GM12874 (cell line): Measurements from ENCODE around the gene XCR1.

ENCODE experiments used
- TF ChIP-seq, protein P1 (sequence below): IDR thresholded peaks from 2 replicates; pipeline ENCODE4 v1.5.1; 2011; ENCODE audit warnings: low read depth, mild to moderate bottlenecking, control low read depth, low read length, moderate library complexity; ENCODE audit not compliant: insufficient read depth

XCR1 gene

DNA sequence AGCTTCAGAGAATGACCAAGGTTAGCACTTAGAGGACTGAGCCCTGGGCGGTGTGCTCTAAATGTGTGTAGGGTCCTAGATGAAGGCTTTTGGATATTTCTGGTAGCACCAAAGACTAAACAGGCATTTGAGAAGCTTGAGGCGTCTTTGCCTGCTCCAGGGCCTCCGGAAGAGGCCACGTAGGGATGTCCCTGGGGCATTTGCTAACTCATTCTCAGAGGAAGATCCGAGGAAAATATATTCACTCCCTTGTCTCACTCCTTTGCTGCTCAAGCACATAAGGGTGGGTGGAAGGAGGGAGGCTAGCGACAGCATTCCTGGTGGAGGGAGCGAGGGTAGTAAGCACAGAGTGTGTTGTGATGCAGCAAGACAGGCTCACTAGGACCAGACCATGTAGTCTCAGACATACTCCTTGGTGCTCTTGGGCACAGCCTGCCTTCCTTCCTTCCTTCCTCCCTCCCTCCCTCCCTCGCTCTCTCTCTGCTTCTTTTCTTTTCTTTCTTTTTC lies 38.5 kb upstream of the XCR1 start:
- TF ChIP-seq, protein P1, sequence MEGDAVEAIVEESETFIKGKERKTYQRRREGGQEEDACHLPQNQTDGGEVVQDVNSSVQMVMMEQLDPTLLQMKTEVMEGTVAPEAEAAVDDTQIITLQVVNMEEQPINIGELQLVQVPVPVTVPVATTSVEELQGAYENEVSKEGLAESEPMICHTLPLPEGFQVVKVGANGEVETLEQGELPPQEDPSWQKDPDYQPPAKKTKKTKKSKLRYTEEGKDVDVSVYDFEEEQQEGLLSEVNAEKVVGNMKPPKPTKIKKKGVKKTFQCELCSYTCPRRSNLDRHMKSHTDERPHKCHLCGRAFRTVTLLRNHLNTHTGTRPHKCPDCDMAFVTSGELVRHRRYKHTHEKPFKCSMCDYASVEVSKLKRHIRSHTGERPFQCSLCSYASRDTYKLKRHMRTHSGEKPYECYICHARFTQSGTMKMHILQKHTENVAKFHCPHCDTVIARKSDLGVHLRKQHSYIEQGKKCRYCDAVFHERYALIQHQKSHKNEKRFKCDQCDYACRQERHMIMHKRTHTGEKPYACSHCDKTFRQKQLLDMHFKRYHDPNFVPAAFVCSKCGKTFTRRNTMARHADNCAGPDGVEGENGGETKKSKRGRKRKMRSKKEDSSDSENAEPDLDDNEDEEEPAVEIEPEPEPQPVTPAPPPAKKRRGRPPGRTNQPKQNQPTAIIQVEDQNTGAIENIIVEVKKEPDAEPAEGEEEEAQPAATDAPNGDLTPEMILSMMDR = no peak

DNA sequence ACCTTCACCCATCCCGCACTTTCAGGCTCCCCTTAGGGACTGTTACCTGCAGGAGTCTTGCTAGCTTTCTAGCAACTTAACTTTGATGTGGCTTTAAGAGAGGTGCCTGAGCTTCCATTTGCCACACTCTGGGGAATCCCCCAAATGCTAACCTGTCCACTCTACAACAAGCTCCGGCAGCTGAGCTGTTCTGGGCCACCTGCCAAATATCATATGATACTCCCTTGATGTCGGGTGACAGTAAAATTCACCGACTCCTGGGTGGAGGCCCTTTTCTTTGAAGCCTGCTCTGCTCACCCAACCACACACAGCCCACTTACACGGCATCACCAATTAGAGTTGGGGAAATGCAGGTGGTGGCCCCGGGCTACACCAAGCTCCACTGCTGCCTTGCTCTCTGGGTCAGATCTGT lies 38.0 kb upstream of the XCR1 start:
- TF ChIP-seq, protein P1 = no peak

DNA sequence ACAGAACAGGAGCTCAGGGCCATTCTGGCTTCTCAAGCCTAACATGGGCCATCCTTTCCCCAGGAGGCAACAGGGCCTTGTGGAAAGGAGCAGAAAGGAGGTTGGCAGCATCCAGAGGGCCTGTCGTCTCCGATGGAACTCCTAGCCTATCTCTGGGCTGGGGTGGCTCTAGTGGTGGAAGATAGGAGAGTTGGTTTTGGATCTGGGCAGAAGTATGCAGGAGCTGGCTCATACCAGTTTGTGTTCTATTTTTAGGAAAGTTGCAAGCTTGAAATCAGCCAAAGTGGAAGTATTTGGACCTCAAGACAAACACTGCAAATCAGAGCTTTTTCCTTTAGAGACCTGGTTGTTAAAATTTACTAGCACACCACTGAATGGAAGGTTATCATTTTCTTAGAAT lies 35.4 kb upstream of the XCR1 start:
- TF ChIP-seq, protein P1 = no peak

DNA sequence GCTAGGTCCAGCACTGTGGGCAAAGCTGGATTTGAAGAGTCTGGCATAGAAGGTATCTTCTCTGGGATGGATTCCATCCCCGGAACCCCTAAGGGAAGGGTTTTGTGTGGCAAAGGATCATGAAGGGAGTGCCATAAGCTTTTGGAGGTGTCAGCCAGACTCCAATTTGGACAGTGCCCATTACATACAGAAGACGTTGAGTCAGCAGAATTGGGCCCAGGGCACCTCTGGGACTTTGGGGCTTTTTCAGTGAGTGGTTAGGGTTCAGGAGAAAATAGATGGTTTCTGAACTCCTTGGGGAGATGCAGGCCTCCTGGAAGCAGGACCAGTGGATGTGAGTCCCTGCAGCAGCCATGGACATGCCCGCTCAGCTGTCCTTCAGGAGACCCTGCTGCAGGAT lies 34.6 kb upstream of the XCR1 start:
- TF ChIP-seq, protein P1 = no peak

DNA sequence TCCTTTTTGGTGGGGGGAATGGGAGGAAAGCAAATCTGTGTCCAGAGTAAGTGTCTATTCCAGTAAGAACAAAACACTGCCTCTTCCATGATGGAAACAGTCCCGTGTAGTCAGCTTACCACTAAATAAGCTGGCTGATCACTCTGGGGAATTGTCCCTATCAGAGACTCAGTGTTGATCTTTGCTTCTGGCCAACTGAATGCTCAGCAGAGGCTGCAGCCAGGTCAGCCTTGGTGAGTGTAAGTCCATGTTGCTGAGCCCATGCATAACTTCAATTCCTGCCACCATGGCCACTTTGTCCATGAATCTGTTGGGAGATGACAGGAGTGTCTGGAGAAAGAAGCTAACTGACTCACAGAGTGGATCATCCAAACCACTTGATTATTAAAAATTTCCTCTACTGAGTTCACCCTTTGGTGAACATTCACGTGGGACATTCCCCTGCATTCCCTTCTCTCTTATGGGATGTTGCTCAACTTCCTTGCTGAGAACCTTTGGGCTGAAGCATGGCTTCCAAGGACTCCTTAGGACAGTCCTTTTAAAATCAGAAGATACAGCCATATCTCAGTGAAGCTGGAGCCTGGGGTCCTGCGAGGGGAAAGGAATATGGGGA lies 33.9 kb upstream of the XCR1 start:
- TF ChIP-seq, protein P1 = no peak

DNA sequence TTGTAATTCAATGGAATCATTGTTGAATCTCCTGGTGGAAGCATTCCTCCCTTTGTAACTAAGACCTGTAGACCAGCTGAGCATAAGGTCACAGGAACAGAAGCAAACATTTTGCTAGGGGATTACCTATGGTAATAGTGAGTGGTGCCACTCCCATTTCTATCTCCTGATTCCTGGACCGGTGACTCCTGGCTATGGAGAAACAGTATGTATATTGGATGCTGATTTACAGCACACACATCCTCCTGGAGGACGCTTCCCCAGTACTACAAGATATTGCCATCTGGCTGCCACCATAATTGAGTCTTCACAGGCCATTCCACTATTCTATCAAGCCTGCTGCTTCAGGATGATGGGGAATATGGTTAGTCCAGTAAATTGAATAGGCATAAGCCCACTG lies 33.3 kb upstream of the XCR1 start:
- TF ChIP-seq, protein P1 = no peak

DNA sequence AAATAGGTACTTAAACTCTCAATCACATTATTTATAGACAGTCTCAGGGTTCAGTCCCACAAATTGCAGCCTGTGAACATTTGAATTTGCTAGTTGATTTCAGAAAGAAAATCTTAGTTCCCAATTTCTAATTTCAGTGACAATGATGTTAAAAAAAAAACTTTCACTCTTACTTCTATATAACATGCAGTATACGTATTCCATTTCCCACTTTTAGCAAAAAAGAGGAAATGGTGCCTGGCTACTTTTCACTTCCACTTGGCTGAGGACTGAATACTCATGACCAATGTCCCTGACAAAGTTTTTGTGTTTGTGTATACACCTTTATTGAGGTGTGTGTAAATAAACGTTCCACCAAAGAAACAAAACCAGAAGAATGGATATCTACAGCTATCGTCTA lies 32.1 kb upstream of the XCR1 start:
- TF ChIP-seq, protein P1 = no peak
